ENCODE data around the gene FBXO44. TPM values are rescaled to one million over a fixed set of nuclear protein-coding genes. Genes with fewer than 3 reads are reported as not detected.
A peak's percentile ranks its signal among the peaks of the same experiment; 100 is the strongest.

The FBXO44 gene
- polyA plus RNA-seq, 1 experiment = 24.4 TPM

- ChIA-PET POLR2A (no interaction called here), CTCF (interaction anchor here (1.2 kb wide), 1 partner anchor 11 kb away, joined by 5 read pairs; no protein-coding TSS in a partner anchor)
- TF ChIP-seq CTCF (IDR thresholded peaks at IDR 0.05; ENCODE audit: insufficient read depth, low read depth, low read length) = no peak
- DNase-seq (ENCODE audit: low read depth) = no peak
- no peaks in the 10 kb centered on the region for H3K27me3 ChIP-seq (ENCODE audit: control insufficient read depth, insufficient read depth, low read length)
- no peak overlapping the region for H3K4me3 ChIP-seq (ENCODE audit: low read depth, low read length)
- peaks cover 15% of the 10 kb centered on the region for H3K36me3 ChIP-seq (ENCODE audit: control insufficient read depth, insufficient read depth, low read length)
These were observed 6.4 kb downstream of the FBXO44 start for GRCh38 chr1:11661103-11661502.

GRCh38 chr1:11664336-11665065 lies 9.8 kb downstream of the FBXO44 start:
- TF ChIP-seq CTCF (IDR thresholded peaks at IDR 0.05; ENCODE audit: insufficient read depth, low read depth, low read length) = no peak
- Histone ChIP-seq H3K4me3 (ENCODE audit: low read depth, low read length) (peak overlapping the region; percentile 41), H3K27me3 (ENCODE audit: control insufficient read depth, insufficient read depth, low read length) (no peaks in the 10 kb centered on the region), H3K36me3 (ENCODE audit: control insufficient read depth, insufficient read depth, low read length) (peaks cover 16% of the 10 kb centered on the region)
- DNase-seq (ENCODE audit: low read depth) = no peak
- POLR2A ChIA-PET = interaction anchor here (0.6 to 1.4 kb wide), 2 partner anchors 9 to 243 kb away, joined by 5 to 13 read pairs; no protein-coding TSS in a partner anchor
- CTCF ChIA-PET = interaction anchor here (0.9 to 3.7 kb wide), 24 partner anchors 8 to 626 kb away, joined by 3 to 27 read pairs (median 6); partner anchors contain the start of genes FBXO2, FBXO44 and MAD2L2

- Histone ChIP-seq H3K4me3 (ENCODE audit: low read depth, low read length) (no peak overlapping the region), H3K27me3 (ENCODE audit: control insufficient read depth, insufficient read depth, low read length) (no peaks in the 10 kb centered on the region), H3K36me3 (ENCODE audit: control insufficient read depth, insufficient read depth, low read length) (peaks cover 5% of the 10 kb centered on the region)
- TF ChIP-seq CTCF (IDR thresholded peaks at IDR 0.05; ENCODE audit: insufficient read depth, low read depth, low read length) = no peak
- ChIA-PET CTCF (interaction anchor here (0.6 to 1.2 kb wide), 2 partner anchors 51 to 871 kb away, joined by 3 read pairs; no protein-coding TSS in a partner anchor), POLR2A (no interaction called here)
- DNase-seq (ENCODE audit: low read depth) = no peak
These were observed 13.8 kb downstream of the FBXO44 start for GRCh38 chr1:11668516-11668915.

GRCh38 chr1:11670747-11671146 lies 16.1 kb downstream of the FBXO44 start:
- no peak for TF ChIP-seq CTCF (IDR thresholded peaks at IDR 0.05; ENCODE audit: insufficient read depth, low read depth, low read length)
- POLR2A ChIA-PET = no interaction called here
- CTCF ChIA-PET = no interaction called here
- Histone ChIP-seq H3K27me3 (ENCODE audit: control insufficient read depth, insufficient read depth, low read length) (no peaks in the 10 kb centered on the region), H3K36me3 (ENCODE audit: control insufficient read depth, insufficient read depth, low read length) (peaks cover 14% of the 10 kb centered on the region), H3K4me3 (ENCODE audit: low read depth, low read length) (no peak overlapping the region)
- no peak for DNase-seq (ENCODE audit: low read depth)

DNA sequence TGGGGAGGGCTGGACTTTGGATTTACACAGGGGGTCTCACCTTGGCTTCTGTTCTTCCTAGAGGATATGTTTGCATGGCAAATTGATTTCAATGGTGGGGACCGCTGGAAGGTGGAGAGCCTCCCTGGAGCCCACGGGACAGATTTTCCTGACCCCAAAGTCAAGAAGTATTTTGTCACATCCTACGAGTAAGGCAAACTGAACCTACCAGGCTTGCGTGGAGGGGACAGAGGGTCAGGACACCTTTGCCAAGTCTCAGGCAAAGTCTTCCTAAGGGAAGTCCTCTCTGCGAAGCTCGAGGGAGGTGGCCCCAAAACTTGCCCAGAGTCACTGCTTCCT lies 16.5 kb downstream of the FBXO44 start:
- CTCF ChIA-PET = no interaction called here
- Histone ChIP-seq H3K27me3 (ENCODE audit: control insufficient read depth, insufficient read depth, low read length) (no peaks in the 10 kb centered on the region), H3K4me3 (ENCODE audit: low read depth, low read length) (no peak overlapping the region), H3K36me3 (ENCODE audit: control insufficient read depth, insufficient read depth, low read length) (peaks cover 17% of the 10 kb centered on the region)
- TF ChIP-seq CTCF (IDR thresholded peaks at IDR 0.05; ENCODE audit: insufficient read depth, low read depth, low read length) = no peak
- DNase-seq (ENCODE audit: low read depth) = no peak
- POLR2A ChIA-PET = no interaction called here

All from BJ (cell line).